ENCODE results near the gene ZNF224.

GRCh38 chr19:44111910-44112463, 17.8 kb downstream of the ZNF224 start:
- TF ChIP-seq USF2 (IDR thresholded peaks at IDR 0.05; ENCODE audit: low read depth, low read length) (no peak), USF2 (CRISPR knock-in tag; IDR thresholded peaks at IDR 0.05; ENCODE audit: borderline replicate concordance) (no peak), ZMYM4 (CRISPR knock-in tag; IDR thresholded peaks at IDR 0.05) (no peak), JUN (CRISPR knock-in tag; IDR thresholded peaks at IDR 0.05) (no peak), CTCF (CRISPR knock-in tag; IDR thresholded peaks at IDR 0.05) (no peak), EZH2 (conservative IDR thresholded peaks at IDR 0.05; ENCODE audit: low read depth, low read length) (no peak), MAF1 (CRISPR knock-in tag; IDR thresholded peaks at IDR 0.05; ENCODE audit: borderline replicate concordance) (no peak), ZFP36L2 (CRISPR knock-in tag; IDR thresholded peaks at IDR 0.05) (no peak), HMGXB4 (CRISPR knock-in tag; IDR thresholded peaks at IDR 0.05; ENCODE audit: borderline replicate concordance in 1 of 2, low read depth in 1 of 2) (no peak), ZNF781 (CRISPR knock-in tag; IDR thresholded peaks at IDR 0.05; ENCODE audit: borderline replicate concordance, not compliant biosample characterization) (no peak), ZBTB1 (CRISPR knock-in tag; IDR thresholded peaks at IDR 0.05; ENCODE audit: borderline replicate concordance) (no peak), ZSCAN12 (CRISPR knock-in tag; IDR thresholded peaks at IDR 0.05) (no peak)

All from HepG2 (cell line).